HG02759 (cell line): ENCODE measurements around the gene GPR21.

Source experiments
- ATAC-seq: cut with Tn5 transposase; IDR thresholded peaks from one replicate; pipeline ENCODE4 v1.9.1; 2021; ENCODE audit warnings: mild to moderate bottlenecking, moderate library complexity; ENCODE audit not compliant: unreplicated experiment

GPR21 gene

GRCh38 chr9:123033352-123033751, at the start of gene GPR21:
GPR21 (plus strand) TSS chr9:123033667; CDS start chr9:123034567, 900 bp downstream.
- no peak for ATAC-seq

- ATAC-seq, result no peak
Observed at GRCh38 chr9:122986010-122986409, 47.5 kb upstream of the GPR21 start.

- no peak for ATAC-seq
Observed at GRCh38 chr9:122988141-122988540, 45.3 kb upstream of the GPR21 start.

- peak; percentile 71 for ATAC-seq
Observed at GRCh38 chr9:122988920-122989621, 44.4 kb upstream of the GPR21 start.

GRCh38 chr9:122991370-122991830, 42.1 kb upstream of the GPR21 start:
- ATAC-seq, result no peak

GRCh38 chr9:122996586-122996985, 36.9 kb upstream of the GPR21 start:
- ATAC-seq, result no peak

- ATAC-seq, result no peak
Observed at GRCh38 chr9:122998448-122998847, 35.0 kb upstream of the GPR21 start.

GRCh38 chr9:123000371-123001068, 32.9 kb upstream of the GPR21 start:
- no peak for ATAC-seq

- no peak for ATAC-seq
Observed at GRCh38 chr9:123002754-123003153, 30.7 kb upstream of the GPR21 start.

- no peak for ATAC-seq
Observed at GRCh38 chr9:123003466-123003865, 30.0 kb upstream of the GPR21 start.

GRCh38 chr9:123005964-123006363, 27.5 kb upstream of the GPR21 start:
- ATAC-seq, result no peak

GRCh38 chr9:123007269-123007668, 26.2 kb upstream of the GPR21 start:
- no peak for ATAC-seq

GRCh38 chr9:123008909-123009308, 24.6 kb upstream of the GPR21 start:
- ATAC-seq, result no peak

- ATAC-seq, result no peak
Observed at GRCh38 chr9:123011380-123011779, 22.1 kb upstream of the GPR21 start.

GRCh38 chr9:123011878-123012528, 21.5 kb upstream of the GPR21 start:
- no peak for ATAC-seq

GRCh38 chr9:123016631-123017030, 16.8 kb upstream of the GPR21 start:
- ATAC-seq, result no peak

- ATAC-seq, result no peak
Observed at GRCh38 chr9:123020796-123021195, 12.7 kb upstream of the GPR21 start.

- ATAC-seq, result no peak
Observed at GRCh38 chr9:123026425-123026824, 7.0 kb upstream of the GPR21 start.

- no peak for ATAC-seq
Observed at GRCh38 chr9:123027517-123027916, 6.0 kb upstream of the GPR21 start.

GRCh38 chr9:123028136-123028535, 5.3 kb upstream of the GPR21 start:
- no peak for ATAC-seq

- ATAC-seq, result no peak
Observed at GRCh38 chr9:123028973-123029372, 4.5 kb upstream of the GPR21 start.

GRCh38 chr9:123031963-123032362, 1.5 kb upstream of the GPR21 start:
- ATAC-seq, result no peak
